OCI-LY7 (cell line): ENCODE measurements around the gene APOC3. TPM values are rescaled to one million over a fixed set of nuclear protein-coding genes. Genes with fewer than 3 reads are reported as not detected.

Experiments
- BruUV-seq: library from RNA; stranded (reverse); fragments of 400-500 nt; replicated peaks from 2 replicates; lab custom pipeline; 2021; lab: Mats Ljungman, UMichigan
- CTCF ChIA-PET: fragments of 300-600 bp; sonication (Branson Sonifier 250); formaldehyde crosslinking; loops from one replicate; lab custom pipeline; 2022; ENCODE audit warnings: antibody characterized with exemption; ENCODE audit not compliant: unreplicated experiment; lab: Charles Lee
- POLR2A ChIA-PET: fragments of 300-600 bp; sonication (Branson Sonifier 250); formaldehyde crosslinking; loops from one replicate; lab custom pipeline; 2022; ENCODE audit warnings: antibody characterized with exemption; lab: Charles Lee
- DNase-seq: peaks from one replicate; pipeline ENCODE4 v3.0.0-alpha.2; 2015; ENCODE audit warnings: low spot score
- H2AFZ ChIP-seq: fragments of 200-600 bp; sonication (generic), shearing (Covaris generic); 2 replicates; pipeline ENCODE4 v1.6.1; 2014; ENCODE audit warnings: mild to moderate bottlenecking, antibody characterized with exemption, low read length, moderate library complexity
- H3K27ac ChIP-seq: fragments of 200-600 bp; sonication (generic); 2 replicates; pipeline ENCODE4 v1.5.1; 2014; ENCODE audit warnings: mixed run types, low read depth, mild to moderate bottlenecking, moderate library complexity, low read length, inconsistent platforms; ENCODE audit not compliant: poor library complexity, severe bottlenecking
- H3K36me3 ChIP-seq: fragments of 200-600 bp; sonication (generic); 2 replicates; pipeline ENCODE4 v1.6.1; 2014; ENCODE audit warnings: mild to moderate bottlenecking, antibody characterized with exemption, low read length, moderate library complexity, mixed read lengths; ENCODE audit not compliant: insufficient read depth
- H3K4me1 ChIP-seq: fragments of 200-600 bp; sonication (generic); 2 replicates; pipeline ENCODE4 v1.5.1; 2014; ENCODE audit warnings: mild to moderate bottlenecking, low read length; ENCODE audit not compliant: insufficient read depth, poor library complexity, severe bottlenecking
- H3K4me2 ChIP-seq: fragments of 200-600 bp; sonication (generic); 2 replicates; pipeline ENCODE4 v1.6.1; 2014; ENCODE audit warnings: mild to moderate bottlenecking, low read length
- H3K4me3 ChIP-seq: fragments of 200-600 bp; sonication (generic); 2 replicates; pipeline ENCODE4 v1.5.1; 2014; ENCODE audit warnings: mild to moderate bottlenecking, low read depth, low read length; ENCODE audit not compliant: poor library complexity, severe bottlenecking
- H3K79me2 ChIP-seq: fragments of 200-600 bp; sonication (generic); 2 replicates; pipeline ENCODE4 v1.6.1; 2016; ENCODE audit warnings: low read depth, mild to moderate bottlenecking, low read length, moderate library complexity, mixed read lengths; ENCODE audit not compliant: insufficient read depth
- H3K9me2 ChIP-seq: fragments of 200-600 bp; sonication (generic); 2 replicates; pipeline ENCODE4 v1.6.1; 2016; ENCODE audit warnings: mild to moderate bottlenecking, low read length, mixed read lengths; ENCODE audit not compliant: insufficient read depth
- H3K9me3 ChIP-seq: fragments of 200-600 bp; sonication (generic); 2 replicates; pipeline ENCODE4 v1.6.1; 2014; ENCODE audit warnings: mild to moderate bottlenecking, mixed run types, low read length, mixed read lengths
- H4K20me1 ChIP-seq: fragments of 200-600 bp; sonication (generic); 2 replicates; pipeline ENCODE4 v1.6.1; 2014; ENCODE audit warnings: mild to moderate bottlenecking, antibody characterized with exemption, low read length, moderate library complexity, mixed read lengths; ENCODE audit not compliant: insufficient read depth
- CTCF ChIP-seq: fragments of 200-600 bp; sonication (generic); conservative IDR thresholded peaks from 2 replicates; pipeline ENCODE4 v1.5.1; 2014; ENCODE audit warnings: mild to moderate bottlenecking, antibody characterized with exemption, low read length, moderate library complexity, mixed read lengths
- EZH2phosphoT487 ChIP-seq: fragments of 200-600 bp; sonication (generic); IDR thresholded peaks from 2 replicates; pipeline ENCODE4 v1.6.1; 2018; ENCODE audit warnings: low read depth, borderline replicate concordance, mild to moderate bottlenecking, mixed run types, antibody characterized with exemption, low read length, moderate library complexity, mixed read lengths
- intact Hi-C: fragments of 100-400 bp; cut with micrococcal nuclease; formaldehyde crosslinking; loops from one replicate; pipeline ENCODE4 v1.10.0; 2022; ENCODE audit not compliant: unreplicated experiment
- total RNA-seq, 2 experiments: library from RNA; depleted of rRNA in 1 of 2; stranded (reverse); fragments of >200 nt in 1 of 2; shearing (Covaris generic) in 1 of 2; gene quantifications; 2 replicates each; pipeline ENCODE4 v1.2.3, GENCODE V29; 2014 to 2022

The APOC3 gene
- total RNA-seq, 2 experiments from 2014 or later: not detected

GRCh38 chr11:116787786-116788486, 41.8 kb upstream of the APOC3 start, which contains the start of gene ZPR1:
ZPR1 (minus strand) TSS chr11:116788023; CDS start chr11:116787990, 33 bp downstream.
- intact Hi-C loops: loop anchor here (1.0 to 5.0 kb wide), 2 partner anchors 16 to 444 kb away; partner anchors contain the start of genes BUD13, PCSK7 and RNF214
- peak; percentile 74 for DNase-seq
- no peak within 1 kb of the TSS for H3K27ac ChIP-seq
- peak within 1 kb of the TSS; percentile 90 for H3K4me3 ChIP-seq
- ChIA-PET CTCF (interaction anchor here (0.8 to 1.2 kb wide), 2 partner anchors 16 to 48 kb away, joined by 4 to 5 read pairs; no protein-coding TSS in a partner anchor), POLR2A (interaction anchor here (0.7 to 2.5 kb wide), 12 partner anchors 11 to 540 kb away, joined by 3 to 19 read pairs (median 4); partner anchors contain the start of genes APOA1, BUD13, CEP164 and PCSK7)
- no peak for TF ChIP-seq EZH2phosphoT487
- TF ChIP-seq CTCF: no peak
- H3K9me3 ChIP-seq: no peaks in the 10 kb centered on the region
- peak within 1 kb of the TSS; percentile 91 for H2AFZ ChIP-seq
- no peaks in the 10 kb centered on the region for H4K20me1 ChIP-seq
- no peaks in the 10 kb centered on the region for H3K9me2 ChIP-seq
- peaks cover 21% of the 10 kb centered on the region for H3K79me2 ChIP-seq
- H3K36me3 ChIP-seq: peaks cover 39% of the 10 kb centered on the region
- peak within 1 kb of the TSS; percentile 81 for H3K4me2 ChIP-seq
- TSS peak; percentile 76 for BruUV-seq
- peaks cover 22% of the 10 kb centered on the region for H3K4me1 ChIP-seq

- Histone ChIP-seq H3K9me2 (no peaks in the 10 kb centered on the region), H3K27ac (no peak overlapping the region), H2AFZ (peak overlapping the region; percentile 91), H3K9me3 (no peaks in the 10 kb centered on the region), H3K4me3 (peak overlapping the region; percentile 90), H4K20me1 (no peaks in the 10 kb centered on the region), H3K79me2 (peaks cover 21% of the 10 kb centered on the region), H3K36me3 (peaks cover 33% of the 10 kb centered on the region), H3K4me2 (peak overlapping the region; percentile 81), H3K4me1 (peaks cover 22% of the 10 kb centered on the region)
- TF ChIP-seq EZH2phosphoT487: no peak
- no peak for TF ChIP-seq CTCF
- intact Hi-C loops: loop anchor here (1.0 to 5.0 kb wide), 2 partner anchors 16 to 444 kb away; partner anchors contain the start of genes BUD13, PCSK7 and RNF214
- ChIA-PET POLR2A (interaction anchor here (1.3 to 2.2 kb wide), 3 partner anchors 11 to 141 kb away, joined by 3 to 11 read pairs (median 3); no protein-coding TSS in a partner anchor), CTCF (no interaction called here)
- DNase-seq: no peak
- no TSS peak for BruUV-seq
These were observed 41.2 kb upstream of the APOC3 start for GRCh38 chr11:116788534-116788933.
